HepG2 (cell line): ENCODE results near the gene PAQR5. TPM values are rescaled to one million over a fixed set of nuclear protein-coding genes. Genes with fewer than 3 reads are reported as not detected.

Experiments used
- MTF2 ChIP-seq: sonication (generic); formaldehyde crosslinking; IDR thresholded peaks from 2 replicates; pipeline ENCODE4 v1.5.0; 2020; ENCODE audit warnings: missing genetic modification reagents, borderline replicate concordance
- MYPOP ChIP-seq: sonication (generic); formaldehyde crosslinking; IDR thresholded peaks from 2 replicates; pipeline ENCODE4 v1.8.1; 2023; ENCODE audit warnings: mild to moderate bottlenecking, moderate library complexity, missing genetic modification reagents
- NCOA1 ChIP-seq: sonication (generic); formaldehyde crosslinking; IDR thresholded peaks from 2 replicates; pipeline ENCODE4 v1.9.0; 2021; ENCODE audit warnings: missing genetic modification reagents
- THAP9 ChIP-seq: sonication (generic); formaldehyde crosslinking; IDR thresholded peaks from 2 replicates; pipeline ENCODE4; 2020; ENCODE audit warnings: missing genetic modification reagents, mild to moderate bottlenecking, borderline replicate concordance
- WIZ ChIP-seq: sonication (generic); formaldehyde crosslinking; IDR thresholded peaks from 2 replicates; pipeline ENCODE4 v1.5.1; 2020; ENCODE audit warnings: mild to moderate bottlenecking, missing genetic modification reagents
- ZBED4 ChIP-seq: sonication (generic); formaldehyde crosslinking; IDR thresholded peaks from 2 replicates; pipeline ENCODE4 v1.4.0; 2020; ENCODE audit warnings: missing genetic modification reagents, borderline replicate concordance
- ZBTB49 ChIP-seq: sonication (generic); formaldehyde crosslinking; IDR thresholded peaks from 2 replicates; pipeline ENCODE4 v1.4.0; 2020; ENCODE audit warnings: missing genetic modification reagents, borderline replicate concordance
- ZFP41 ChIP-seq: sonication (generic); formaldehyde crosslinking; IDR thresholded peaks from 2 replicates; pipeline ENCODE4 v1.4.0; 2020; ENCODE audit warnings: mild to moderate bottlenecking, missing genetic modification reagents, borderline replicate concordance
- ZNF101 ChIP-seq: sonication (generic); formaldehyde crosslinking; IDR thresholded peaks from 2 replicates; pipeline ENCODE4 v1.4.0; 2020; ENCODE audit warnings: mild to moderate bottlenecking, low read depth, missing genetic modification reagents, borderline replicate concordance
- ZNF12 ChIP-seq: sonication (generic); formaldehyde crosslinking; IDR thresholded peaks from 2 replicates; pipeline ENCODE4 v1.5.0; 2020; ENCODE audit warnings: missing genetic modification reagents
- ZNF234 ChIP-seq: sonication (generic); formaldehyde crosslinking; conservative IDR thresholded peaks from 2 replicates; pipeline ENCODE4 v1.5.1; 2020; ENCODE audit warnings: mild to moderate bottlenecking, missing genetic modification reagents
- ZNF256 ChIP-seq: sonication (generic); formaldehyde crosslinking; conservative IDR thresholded peaks from 2 replicates; pipeline ENCODE4 v1.4.0; 2020; ENCODE audit warnings: missing genetic modification reagents
- ZNF263 ChIP-seq: sonication (generic); formaldehyde crosslinking; IDR thresholded peaks from 2 replicates; pipeline ENCODE4 v1.4.0; 2020; ENCODE audit warnings: missing genetic modification reagents
- ZNF430 ChIP-seq: sonication (generic); formaldehyde crosslinking; IDR thresholded peaks from 2 replicates; pipeline ENCODE4 v1.9.0; 2021; ENCODE audit warnings: mild to moderate bottlenecking, missing genetic modification reagents
- ZNF446 ChIP-seq: sonication (generic); formaldehyde crosslinking; IDR thresholded peaks from 2 replicates; pipeline ENCODE4 v1.5.0; 2020; ENCODE audit warnings: mild to moderate bottlenecking, missing genetic modification reagents
- ZNF543 ChIP-seq: sonication (generic); formaldehyde crosslinking; IDR thresholded peaks from 2 replicates; pipeline ENCODE4 v1.4.0; 2020; ENCODE audit warnings: mild to moderate bottlenecking, missing genetic modification reagents
- ZNF562 ChIP-seq: sonication (generic); formaldehyde crosslinking; IDR thresholded peaks from 2 replicates; pipeline ENCODE4 v1.8.0; 2022; ENCODE audit warnings: missing genetic modification reagents, borderline replicate concordance
- ZNF678 ChIP-seq: sonication (generic); formaldehyde crosslinking; IDR thresholded peaks from 2 replicates; pipeline ENCODE4 v1.4.0; 2020; ENCODE audit warnings: mild to moderate bottlenecking, missing genetic modification reagents
- ZNF879 ChIP-seq: sonication (generic); formaldehyde crosslinking; IDR thresholded peaks from 2 replicates; pipeline ENCODE4 v1.8.1; 2023; ENCODE audit warnings: missing genetic modification reagents
- polyA plus RNA-seq, 8 experiments: library from polyadenylated mRNA; depleted of rRNA in 3 of 8; stranded (reverse) in 7 of 8; unstranded in 1 of 8; fragments of >200 nt; fragmentation: Illumina TruSeq in 4 of 8; extraction: Trizol in 4 of 8; gene quantifications; 2 replicates each; pipeline versions ENCODE4 v1.2.1 to v1.2.3, GENCODE V29; 2011 to 2016; ENCODE audit warnings: low read depth in 4 of 8, missing spikeins in 1 of 8, mixed read lengths in 1 of 8; ENCODE audit not compliant: insufficient read depth in 1 of 8
- total RNA-seq, 5 experiments: library from RNA; depleted of rRNA; stranded (reverse); fragments of >200 nt; fragmentation: Illumina TruSeq; extraction: Trizol; gene quantifications; 2 replicates each; pipeline ENCODE4 v1.2.3, GENCODE V29; 2016; ENCODE audit warnings: low read depth in 1 of 5

PAQR5 gene
- total and polyA plus RNA-seq, 2 of the 13 experiments (the other 11 are each of a cell fraction or from before 2014, with no cell fraction given) = 0.53 to 1.3 TPM

GRCh38 chr15:69451951-69452691 lies 153.4 kb downstream of the PAQR5 start (continued):
- TF ChIP-seq ZBED4 (peak; percentile 14; the same call in 1 of the 2 replicates), ZFP41 (CRISPR knock-in tag) (no peak), WIZ (CRISPR knock-in tag) (0 out of 2 replicates have a peak, but pooled peaks have one; percentile 16), ZNF263 (CRISPR knock-in tag) (no peak), ZNF430 (CRISPR knock-in tag) (no peak), ZNF101 (CRISPR knock-in tag) (no peak), MYPOP (CRISPR knock-in tag) (peak; percentile 58; the same call in 1 of the 2 replicates), NCOA1 (no peak), ZNF543 (CRISPR knock-in tag) (peak; percentile 41; the same call in 1 of the 2 replicates), MTF2 (0 out of 2 replicates have a peak, but pooled peaks have one; percentile 15), ZBTB49 (CRISPR knock-in tag) (no peak), ZNF234 (CRISPR knock-in tag) (0 out of 2 replicates have a peak, but pooled peaks have one; percentile 15), THAP9 (no peak), ZNF879 (no peak), ZNF446 (CRISPR knock-in tag) (no peak), ZNF12 (CRISPR knock-in tag) (peak; percentile 43; the same call in 1 of the 2 replicates), ZNF256 (CRISPR knock-in tag) (no peak), ZNF678 (CRISPR knock-in tag) (no peak), ZNF562 (CRISPR knock-in tag) (no peak)
